Calu3 (cell line): ENCODE data around the gene HAT1. TPM values are rescaled to one million over a fixed set of nuclear protein-coding genes. Genes with fewer than 3 reads are reported as not detected.

Experiments used
- BruUV-seq: library from RNA; stranded (reverse); fragments of 400-500 nt; replicated peaks from 2 replicates; lab custom pipeline; 2021; lab: Mats Ljungman, UMichigan
- CTCF ChIA-PET: fragments of 300-600 bp; sonication (Branson Sonifier 250); formaldehyde crosslinking; loops from one replicate; lab custom pipeline; 2022; ENCODE audit warnings: antibody characterized with exemption; lab: Charles Lee
- DNase-seq: peaks from one replicate; pipeline ENCODE4 v3.0.0; 2022
- H3K27ac Mint-ChIP-seq: one replicate; pipeline ENCODE4 v1.8.0; 2022; ENCODE audit warnings: mixed read lengths; ENCODE audit not compliant: unreplicated experiment
- H3K27me3 Mint-ChIP-seq: one replicate; pipeline ENCODE4 v1.8.0; 2022; ENCODE audit warnings: mixed read lengths; ENCODE audit not compliant: unreplicated experiment
- H3K36me3 Mint-ChIP-seq: one replicate; pipeline ENCODE4 v1.8.0; 2022; ENCODE audit warnings: mild to moderate bottlenecking, moderate library complexity, mixed read lengths; ENCODE audit not compliant: insufficient read depth, unreplicated experiment
- H3K4me1 Mint-ChIP-seq: one replicate; pipeline ENCODE4 v1.8.0; 2022; ENCODE audit warnings: mild to moderate bottlenecking, low read depth, mixed read lengths; ENCODE audit not compliant: unreplicated experiment
- H3K4me3 Mint-ChIP-seq: one replicate; pipeline ENCODE4 v1.8.0; 2022; ENCODE audit warnings: mild to moderate bottlenecking, low read depth, moderate library complexity, mixed read lengths; ENCODE audit not compliant: unreplicated experiment
- H3K9me3 Mint-ChIP-seq: one replicate; pipeline ENCODE4 v1.8.0; 2022; ENCODE audit warnings: low read depth, mixed read lengths; ENCODE audit not compliant: unreplicated experiment
- CTCF ChIP-seq: fragments of 200-600 bp; IDR thresholded peaks from one replicate; pipeline ENCODE4 v1.8.0; 2022; ENCODE audit warnings: antibody characterized with exemption; ENCODE audit not compliant: unreplicated experiment
- intact Hi-C: fragments of 100-400 bp; cut with micrococcal nuclease; formaldehyde crosslinking; loops from one replicate; pipeline ENCODE4 v1.10.0; 2022; ENCODE audit not compliant: unreplicated experiment
- total RNA-seq: library from RNA; stranded (reverse); gene quantifications from 2 replicates; pipeline ENCODE4 v1.2.3, GENCODE V29; 2022

HAT1 gene
- total RNA-seq, 1 experiment from 2014 or later: 64.3 TPM

- no peak for DNase-seq
- H3K9me3 Mint-ChIP-seq: no peaks in the 10 kb centered on the region
- intact Hi-C loops: no loop called here
- H3K4me3 Mint-ChIP-seq: no peak overlapping the region
- CTCF ChIA-PET: no interaction called here
- TF ChIP-seq CTCF: no peak
- H3K27ac Mint-ChIP-seq: no peak overlapping the region
- H3K36me3 Mint-ChIP-seq: no peaks in the 10 kb centered on the region
- no peaks in the 10 kb centered on the region for H3K4me1 Mint-ChIP-seq
- no TSS peak for BruUV-seq
- H3K27me3 Mint-ChIP-seq: no peaks in the 10 kb centered on the region
These were observed 62.8 kb downstream of the HAT1 start for GRCh38 chr2:171985076-171985475.

GRCh38 chr2:171986778-171987177 lies 64.5 kb downstream of the HAT1 start:
- no peaks in the 10 kb centered on the region for H3K9me3 Mint-ChIP-seq
- no peaks in the 10 kb centered on the region for H3K27me3 Mint-ChIP-seq
- no peaks in the 10 kb centered on the region for H3K4me1 Mint-ChIP-seq
- H3K27ac Mint-ChIP-seq: no peak overlapping the region
- no peak for TF ChIP-seq CTCF
- BruUV-seq: no TSS peak
- intact Hi-C loops: no loop called here
- no peak overlapping the region for H3K4me3 Mint-ChIP-seq
- CTCF ChIA-PET: no interaction called here
- no peak for DNase-seq
- H3K36me3 Mint-ChIP-seq: no peaks in the 10 kb centered on the region

- Mint-ChIP-seq H3K9me3 (no peaks in the 10 kb centered on the region), H3K27me3 (no peaks in the 10 kb centered on the region), H3K4me1 (no peaks in the 10 kb centered on the region), H3K27ac (no peak overlapping the region), H3K36me3 (no peaks in the 10 kb centered on the region), H3K4me3 (no peak overlapping the region)
- CTCF ChIA-PET: no interaction called here
- BruUV-seq: no TSS peak
- intact Hi-C loops: no loop called here
- no peak for TF ChIP-seq CTCF
- no peak for DNase-seq
These were observed 68.8 kb downstream of the HAT1 start for GRCh38 chr2:171991027-171991426.

GRCh38 chr2:171995586-171995985 lies 73.3 kb downstream of the HAT1 start:
- CTCF ChIA-PET: no interaction called here
- no peaks in the 10 kb centered on the region for H3K9me3 Mint-ChIP-seq
- intact Hi-C loops: no loop called here
- no peak for DNase-seq
- no peak for TF ChIP-seq CTCF
- H3K36me3 Mint-ChIP-seq: peaks cover 13% of the 10 kb centered on the region
- H3K27me3 Mint-ChIP-seq: no peaks in the 10 kb centered on the region
- H3K4me1 Mint-ChIP-seq: peaks cover 7% of the 10 kb centered on the region
- no peak overlapping the region for H3K27ac Mint-ChIP-seq
- H3K4me3 Mint-ChIP-seq: no peak overlapping the region
- BruUV-seq: no TSS peak
